ENCODE measurements around the gene PHC2.

Gene PHC2

DNA sequence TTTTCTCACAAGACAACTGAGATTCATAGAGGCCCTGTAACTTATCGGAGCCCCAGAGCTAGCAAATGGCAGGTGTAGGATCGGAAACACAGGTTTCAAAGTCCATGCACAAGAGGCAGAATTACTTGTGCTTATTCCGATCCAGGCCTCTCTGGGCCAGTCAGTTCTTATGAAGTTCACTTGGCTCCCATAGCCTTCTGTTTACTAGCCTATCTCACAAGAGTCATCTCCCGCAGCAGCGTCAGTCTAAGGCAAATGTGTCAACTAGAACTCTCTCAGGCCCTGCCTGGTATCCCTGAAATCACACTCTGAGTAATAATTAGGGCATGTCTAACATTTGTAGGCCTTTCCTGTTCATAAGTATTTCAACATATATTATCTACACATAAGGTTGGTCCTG is 43.3 kb downstream of the PHC2 start:
- no peak overlapping the region for H3K27ac ChIP-seq (ENCODE audit: low read depth, low read length, poor library complexity, severe bottlenecking)
- no peaks in the 10 kb centered on the region for H3K79me2 ChIP-seq (ENCODE audit: insufficient read depth, low read length)
- H3K9me2 ChIP-seq (ENCODE audit: low read depth, low read length), result no peaks in the 10 kb centered on the region
- no peak overlapping the region for H3K9ac ChIP-seq (ENCODE audit: low read length)
- no peaks in the 10 kb centered on the region for H3K4me1 ChIP-seq (ENCODE audit: insufficient read depth, low read length, severe bottlenecking)
- no peaks in the 10 kb centered on the region for H3K27me3 ChIP-seq (ENCODE audit: insufficient read depth, low read length)
- H4K20me1 ChIP-seq (ENCODE audit: insufficient read depth, low read length), result no peaks in the 10 kb centered on the region
- TF ChIP-seq EZH2 (IDR thresholded peaks at IDR 0.05; ENCODE audit: borderline replicate concordance, low read length) (no peak), CTCF (IDR thresholded peaks at IDR 0.05; ENCODE audit: low read length) (no peak)
- no peak overlapping the region for H3K4me3 ChIP-seq (ENCODE audit: low read depth, low read length, poor library complexity, severe bottlenecking)
- H3K36me3 ChIP-seq (ENCODE audit: insufficient read depth, low read length), result no peaks in the 10 kb centered on the region
- no peak overlapping the region for H3K4me2 ChIP-seq (ENCODE audit: low read length)
- H3K9me3 ChIP-seq (ENCODE audit: low read length), result no peaks in the 10 kb centered on the region
- H3F3A ChIP-seq (ENCODE audit: insufficient read depth, low read length), result no peaks in the 10 kb centered on the region
- no peak overlapping the region for H2AFZ ChIP-seq (ENCODE audit: low read length)

DNA sequence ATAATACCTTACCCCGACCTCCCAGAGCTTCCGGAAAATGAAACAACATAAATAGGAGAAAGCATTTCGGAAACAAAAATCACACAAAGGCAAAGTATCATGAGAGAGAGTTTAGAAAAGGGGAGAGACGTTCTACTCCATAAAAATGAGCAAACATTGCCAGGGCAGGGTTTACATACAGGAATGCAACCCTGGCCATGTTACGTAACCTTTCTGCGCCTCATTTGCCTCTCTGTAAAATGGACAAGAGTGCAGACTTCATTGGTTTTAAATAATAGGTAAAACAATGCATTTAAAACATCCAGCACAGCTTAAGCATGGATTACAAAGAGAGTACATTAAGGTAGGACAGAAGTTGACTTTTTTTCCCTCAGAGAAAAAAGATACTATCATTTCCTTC is 45.6 kb downstream of the PHC2 start:
- Histone ChIP-seq H3K4me1 (ENCODE audit: insufficient read depth, low read length, severe bottlenecking) (no peaks in the 10 kb centered on the region), H3K9me2 (ENCODE audit: low read depth, low read length) (no peaks in the 10 kb centered on the region), H3K27me3 (ENCODE audit: insufficient read depth, low read length) (0 out of 2 replicates have a peak, but pooled peaks cover 4% of the 10 kb centered on the region), H3K79me2 (ENCODE audit: insufficient read depth, low read length) (no peaks in the 10 kb centered on the region), H2AFZ (ENCODE audit: low read length) (no peak overlapping the region), H3K4me3 (ENCODE audit: low read depth, low read length, poor library complexity, severe bottlenecking) (no peak overlapping the region), H3K4me2 (ENCODE audit: low read length) (no peak overlapping the region), H3K27ac (ENCODE audit: low read depth, low read length, poor library complexity, severe bottlenecking) (no peak overlapping the region), H3K9me3 (ENCODE audit: low read length) (no peaks in the 10 kb centered on the region), H4K20me1 (ENCODE audit: insufficient read depth, low read length) (no peaks in the 10 kb centered on the region), H3K36me3 (ENCODE audit: insufficient read depth, low read length) (no peaks in the 10 kb centered on the region), H3F3A (ENCODE audit: insufficient read depth, low read length) (no peaks in the 10 kb centered on the region), H3K9ac (ENCODE audit: low read length) (no peak overlapping the region)
- no peak for TF ChIP-seq CTCF (IDR thresholded peaks at IDR 0.05; ENCODE audit: low read length)
- no peak for TF ChIP-seq EZH2 (IDR thresholded peaks at IDR 0.05; ENCODE audit: borderline replicate concordance, low read length)

DNA sequence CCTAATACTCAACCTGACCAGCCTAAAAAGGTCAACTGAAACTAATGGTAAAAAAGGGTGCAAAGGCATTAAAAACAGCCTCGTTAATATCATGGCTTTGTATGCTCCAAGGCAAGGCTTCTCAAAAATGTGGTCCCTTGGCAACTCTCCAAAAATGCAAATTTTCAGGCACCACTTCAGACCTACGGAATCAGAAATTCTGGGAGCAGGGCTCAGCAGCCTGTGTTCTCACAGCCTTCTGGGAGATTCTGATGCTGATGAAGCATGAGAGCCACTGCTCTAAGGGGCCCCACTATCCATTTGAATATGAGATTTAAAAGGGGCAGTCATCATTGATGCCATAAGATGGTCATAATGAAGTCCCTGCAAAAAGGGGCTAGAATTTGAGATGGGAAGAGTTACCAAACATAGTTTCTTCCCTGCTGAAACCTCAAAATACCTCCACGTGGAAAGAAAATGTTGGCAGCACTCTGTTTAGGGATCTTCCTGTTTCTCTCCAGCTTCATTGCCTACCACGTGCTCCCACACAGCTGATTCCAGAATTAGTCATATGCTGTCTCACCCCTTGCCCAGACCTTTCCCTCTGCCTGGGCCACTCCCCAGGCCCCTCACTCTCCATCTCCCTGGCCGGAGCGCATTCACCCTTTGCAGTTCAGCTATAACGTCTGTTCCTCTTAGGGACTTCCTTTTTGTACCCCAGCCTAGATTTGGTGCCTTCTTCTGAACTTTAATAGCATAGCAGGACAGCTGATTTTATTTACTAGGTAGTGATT is 46.7 kb downstream of the PHC2 start:
- Histone ChIP-seq H3K79me2 (ENCODE audit: insufficient read depth, low read length) (no peaks in the 10 kb centered on the region), H3K36me3 (ENCODE audit: insufficient read depth, low read length) (no peaks in the 10 kb centered on the region), H3K9ac (ENCODE audit: low read length) (no peak overlapping the region), H3K4me1 (ENCODE audit: insufficient read depth, low read length, severe bottlenecking) (no peaks in the 10 kb centered on the region), H3K4me2 (ENCODE audit: low read length) (no peak overlapping the region), H3K4me3 (ENCODE audit: low read depth, low read length, poor library complexity, severe bottlenecking) (no peak overlapping the region), H3K27me3 (ENCODE audit: insufficient read depth, low read length) (0 out of 2 replicates have a peak, but pooled peaks cover 4% of the 10 kb centered on the region), H4K20me1 (ENCODE audit: insufficient read depth, low read length) (no peaks in the 10 kb centered on the region), H3F3A (ENCODE audit: insufficient read depth, low read length) (no peaks in the 10 kb centered on the region), H3K9me3 (ENCODE audit: low read length) (no peaks in the 10 kb centered on the region), H3K27ac (ENCODE audit: low read depth, low read length, poor library complexity, severe bottlenecking) (no peak overlapping the region), H2AFZ (ENCODE audit: low read length) (no peak overlapping the region), H3K9me2 (ENCODE audit: low read depth, low read length) (no peaks in the 10 kb centered on the region)
- no peak for TF ChIP-seq CTCF (IDR thresholded peaks at IDR 0.05; ENCODE audit: low read length)
